ENCODE data around the gene NAXE. TPM values are rescaled to one million over a fixed set of nuclear protein-coding genes. Genes with fewer than 3 reads are reported as not detected.
A peak's percentile ranks its signal among the peaks of the same experiment; 100 is the strongest.

The NAXE gene
- polyA plus RNA-seq, 1 donor from 2014 or later: 95.7 TPM

DNA sequence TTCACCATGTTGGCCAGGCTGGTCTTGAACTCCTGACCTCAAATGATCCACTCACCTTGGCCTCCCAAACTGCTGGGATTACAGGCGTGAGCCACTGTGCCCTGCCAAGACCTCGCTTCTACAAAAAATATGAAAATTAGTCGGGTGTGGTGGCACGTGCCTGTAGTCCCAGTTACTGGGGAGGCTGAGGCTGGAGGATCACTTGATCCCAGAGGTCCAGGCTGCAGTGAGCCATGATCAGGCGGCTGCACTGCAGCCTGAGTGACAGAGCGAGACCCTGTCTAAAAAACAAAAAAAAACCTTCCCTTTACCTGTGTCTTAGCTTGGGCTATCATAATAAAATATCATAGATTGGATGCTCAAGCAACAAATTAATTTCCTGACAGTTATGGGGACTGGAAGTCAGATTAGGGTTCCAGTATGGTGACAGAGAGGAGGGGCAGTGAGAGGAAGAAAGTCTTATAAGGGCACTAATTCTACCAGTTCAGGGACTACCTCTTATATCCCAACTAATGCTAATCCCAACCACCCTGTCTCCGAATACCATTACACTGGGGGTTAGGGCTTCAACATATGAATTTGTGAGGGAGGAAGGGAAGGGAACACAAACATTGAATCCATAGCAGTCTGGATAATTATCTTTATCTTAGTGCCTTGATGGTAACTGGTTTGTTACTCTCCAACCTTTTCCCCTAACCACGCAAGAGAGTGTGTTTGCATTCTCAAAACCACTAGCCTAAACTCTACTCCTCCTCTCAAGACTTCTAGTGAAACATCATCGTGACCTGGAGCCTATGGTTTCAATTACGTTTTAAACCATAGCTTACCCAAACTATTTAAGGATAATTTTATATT, 1.0 kb upstream of the NAXE start:
- no peak for TF ChIP-seq POLR2AphosphoS5 (IDR thresholded peaks at IDR 0.05)
- TF ChIP-seq EZH2 (IDR thresholded peaks at IDR 0.05; ENCODE audit: borderline replicate concordance, insufficient read depth, low read length, poor library complexity, severe bottlenecking): no peak
- no peak for TF ChIP-seq EP300 (conservative IDR thresholded peaks at IDR 0.05; ENCODE audit: poor library complexity, severe bottlenecking)
- no peak for TF ChIP-seq SMC3 (conservative IDR thresholded peaks at IDR 0.05; ENCODE audit: poor library complexity)
- no peak for TF ChIP-seq MXI1 (conservative IDR thresholded peaks at IDR 0.05; ENCODE audit: poor library complexity, severe bottlenecking)
- no peak for TF ChIP-seq RAD21 (conservative IDR thresholded peaks at IDR 0.05)
- no peak for TF ChIP-seq CTCF (IDR thresholded peaks at IDR 0.05; ENCODE audit: poor library complexity, severe bottlenecking)
- TF ChIP-seq TAF1 (IDR thresholded peaks at IDR 0.05; ENCODE audit: low read depth): no peak
- no peak for TF ChIP-seq REST (IDR thresholded peaks at IDR 0.05; ENCODE audit: borderline replicate concordance)
- H3K9ac ChIP-seq (ENCODE audit: low read length): peak overlapping the region; percentile 80
- H3K27ac ChIP-seq (ENCODE audit: low read length): peak overlapping the region; percentile 45
- no peaks in the 10 kb centered on the region for H3K9me3 ChIP-seq (ENCODE audit: low read length)
- peak overlapping the region; percentile 85 for H2AFZ ChIP-seq (ENCODE audit: low read depth, low read length)
- no peaks in the 10 kb centered on the region for H3K27me3 ChIP-seq (ENCODE audit: insufficient read depth, low read depth, low read length)
- no peaks in the 10 kb centered on the region for H4K20me1 ChIP-seq (ENCODE audit: insufficient read depth)
- peak overlapping the region; percentile 86 for H3K4me3 ChIP-seq (ENCODE audit: low read length)
- H3K9me2 ChIP-seq (ENCODE audit: insufficient read depth, low read length): no peaks in the 10 kb centered on the region
- H3F3A ChIP-seq (ENCODE audit: insufficient read depth, low read length, poor library complexity, severe bottlenecking): no peaks in the 10 kb centered on the region
- no peaks in the 10 kb centered on the region for H3K36me3 ChIP-seq (ENCODE audit: insufficient read depth, low read length)
- H3K79me2 ChIP-seq (replicated peaks; ENCODE audit: insufficient read depth, low read length): no peaks in the 10 kb centered on the region
- peak overlapping the region; percentile 80 for H3K4me2 ChIP-seq (ENCODE audit: low read length)

- H3K79me2 ChIP-seq (replicated peaks; ENCODE audit: insufficient read depth, low read length): no peaks in the 10 kb centered on the region
- H3K27me3 ChIP-seq (ENCODE audit: insufficient read depth, low read depth, low read length): no peaks in the 10 kb centered on the region
- TF ChIP-seq RAD21 (conservative IDR thresholded peaks at IDR 0.05): no peak
- TF ChIP-seq MXI1 (conservative IDR thresholded peaks at IDR 0.05; ENCODE audit: poor library complexity, severe bottlenecking): no peak
- TF ChIP-seq SMC3 (conservative IDR thresholded peaks at IDR 0.05; ENCODE audit: poor library complexity): no peak
- no peak for TF ChIP-seq EZH2 (IDR thresholded peaks at IDR 0.05; ENCODE audit: borderline replicate concordance, insufficient read depth, low read length, poor library complexity, severe bottlenecking)
- peak overlapping the region; percentile 86 for H3K4me3 ChIP-seq (ENCODE audit: low read length)
- peak overlapping the region; percentile 85 for H2AFZ ChIP-seq (ENCODE audit: low read depth, low read length)
- peak overlapping the region; percentile 45 for H3K27ac ChIP-seq (ENCODE audit: low read length)
- peak overlapping the region; percentile 80 for H3K9ac ChIP-seq (ENCODE audit: low read length)
- H3K9me2 ChIP-seq (ENCODE audit: insufficient read depth, low read length): no peaks in the 10 kb centered on the region
- H3K9me3 ChIP-seq (ENCODE audit: low read length): no peaks in the 10 kb centered on the region
- peak overlapping the region; percentile 80 for H3K4me2 ChIP-seq (ENCODE audit: low read length)
- H4K20me1 ChIP-seq (ENCODE audit: insufficient read depth): no peaks in the 10 kb centered on the region
- no peaks in the 10 kb centered on the region for H3F3A ChIP-seq (ENCODE audit: insufficient read depth, low read length, poor library complexity, severe bottlenecking)
- H3K36me3 ChIP-seq (ENCODE audit: insufficient read depth, low read length): no peaks in the 10 kb centered on the region
These were observed 470 bp upstream of the NAXE start for GRCh38 chr1:156591181-156591431.

Data from neural cell (in vitro differentiated cells).